Measurements from ENCODE around the gene ABCC1. TPM values are rescaled to one million over a fixed set of nuclear protein-coding genes. Genes with fewer than 3 reads are reported as not detected.

Gene ABCC1
- polyA plus RNA-seq, 1 experiment, result 69.7 TPM

DNA sequence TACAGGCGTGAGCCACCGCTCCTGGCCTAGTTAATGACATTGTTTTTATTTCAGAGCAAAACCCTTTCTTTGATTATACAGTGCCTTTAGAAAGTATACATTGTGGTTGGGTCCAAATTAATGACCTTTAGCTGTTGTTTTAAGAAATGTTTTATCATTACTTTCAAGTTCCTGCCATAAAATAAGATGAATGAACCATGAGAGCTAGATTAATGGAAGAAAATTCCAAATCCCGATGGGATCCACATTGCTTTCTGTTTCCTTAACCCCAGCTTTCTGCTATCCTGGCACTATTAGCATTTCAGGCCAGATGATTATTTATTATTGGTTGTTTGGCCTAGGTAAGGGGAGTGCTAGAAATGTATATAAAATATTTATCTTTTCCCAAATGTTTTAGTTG, 131.7 kb downstream of the ABCC1 start:
- POLR2A ChIA-PET, result interaction anchor here (0.6 to 0.9 kb wide), 2 partner anchors 15 to 275 kb away, joined by 3 read pairs; no protein-coding TSS in a partner anchor
- TF ChIP-seq, protein P1, sequence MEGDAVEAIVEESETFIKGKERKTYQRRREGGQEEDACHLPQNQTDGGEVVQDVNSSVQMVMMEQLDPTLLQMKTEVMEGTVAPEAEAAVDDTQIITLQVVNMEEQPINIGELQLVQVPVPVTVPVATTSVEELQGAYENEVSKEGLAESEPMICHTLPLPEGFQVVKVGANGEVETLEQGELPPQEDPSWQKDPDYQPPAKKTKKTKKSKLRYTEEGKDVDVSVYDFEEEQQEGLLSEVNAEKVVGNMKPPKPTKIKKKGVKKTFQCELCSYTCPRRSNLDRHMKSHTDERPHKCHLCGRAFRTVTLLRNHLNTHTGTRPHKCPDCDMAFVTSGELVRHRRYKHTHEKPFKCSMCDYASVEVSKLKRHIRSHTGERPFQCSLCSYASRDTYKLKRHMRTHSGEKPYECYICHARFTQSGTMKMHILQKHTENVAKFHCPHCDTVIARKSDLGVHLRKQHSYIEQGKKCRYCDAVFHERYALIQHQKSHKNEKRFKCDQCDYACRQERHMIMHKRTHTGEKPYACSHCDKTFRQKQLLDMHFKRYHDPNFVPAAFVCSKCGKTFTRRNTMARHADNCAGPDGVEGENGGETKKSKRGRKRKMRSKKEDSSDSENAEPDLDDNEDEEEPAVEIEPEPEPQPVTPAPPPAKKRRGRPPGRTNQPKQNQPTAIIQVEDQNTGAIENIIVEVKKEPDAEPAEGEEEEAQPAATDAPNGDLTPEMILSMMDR (IDR thresholded peaks at IDR 0.05; ENCODE audit: low read depth, low read length), result no peak
- CTCF ChIA-PET, result interaction anchor here (0.6 kb wide), 1 partner anchor 39 kb away, joined by 4 read pairs; no protein-coding TSS in a partner anchor
- Histone ChIP-seq H3K4me3 (ENCODE audit: low read depth, low read length) (no peak overlapping the region), H3K9me3 (ENCODE audit: control insufficient read depth, insufficient read depth, low read length) (peaks cover 15% of the 10 kb centered on the region), H3K27me3 (ENCODE audit: control insufficient read depth, insufficient read depth, low read length) (no peaks in the 10 kb centered on the region), H3K27ac (ENCODE audit: low read depth, low read length) (no peak overlapping the region)
- no peak for DNase-seq (ENCODE audit: low read depth, low spot score)

DNA sequence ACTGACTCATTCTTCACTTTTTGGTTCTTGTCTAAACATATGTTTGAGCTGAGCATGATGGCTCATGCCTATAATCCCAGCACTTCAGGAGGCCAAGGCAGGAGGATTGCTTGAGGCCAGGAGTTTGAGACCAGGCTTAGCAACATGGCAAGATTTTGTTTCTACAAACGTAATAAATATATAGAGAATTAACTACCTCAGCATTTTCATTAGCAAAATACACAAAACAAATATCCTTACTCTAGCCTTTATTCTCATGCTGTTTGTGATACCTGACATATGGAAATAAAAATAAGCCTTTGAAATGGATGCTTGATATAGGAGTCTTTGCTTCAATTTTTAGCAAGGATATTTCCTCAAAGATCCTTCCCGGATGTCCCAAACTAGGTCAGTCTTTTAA, 132.8 kb downstream of the ABCC1 start:
- DNase-seq (ENCODE audit: low read depth, low spot score), result no peak
- H3K27me3 ChIP-seq (ENCODE audit: control insufficient read depth, insufficient read depth, low read length), result no peaks in the 10 kb centered on the region
- no peak overlapping the region for H3K27ac ChIP-seq (ENCODE audit: low read depth, low read length)
- CTCF ChIA-PET, result no interaction called here
- TF ChIP-seq, protein P1 (IDR thresholded peaks at IDR 0.05; ENCODE audit: low read depth, low read length), result no peak
- no peak overlapping the region for H3K4me3 ChIP-seq (ENCODE audit: low read depth, low read length)
- POLR2A ChIA-PET, result no interaction called here
- H3K9me3 ChIP-seq (ENCODE audit: control insufficient read depth, insufficient read depth, low read length), result peaks cover 15% of the 10 kb centered on the region

DNA sequence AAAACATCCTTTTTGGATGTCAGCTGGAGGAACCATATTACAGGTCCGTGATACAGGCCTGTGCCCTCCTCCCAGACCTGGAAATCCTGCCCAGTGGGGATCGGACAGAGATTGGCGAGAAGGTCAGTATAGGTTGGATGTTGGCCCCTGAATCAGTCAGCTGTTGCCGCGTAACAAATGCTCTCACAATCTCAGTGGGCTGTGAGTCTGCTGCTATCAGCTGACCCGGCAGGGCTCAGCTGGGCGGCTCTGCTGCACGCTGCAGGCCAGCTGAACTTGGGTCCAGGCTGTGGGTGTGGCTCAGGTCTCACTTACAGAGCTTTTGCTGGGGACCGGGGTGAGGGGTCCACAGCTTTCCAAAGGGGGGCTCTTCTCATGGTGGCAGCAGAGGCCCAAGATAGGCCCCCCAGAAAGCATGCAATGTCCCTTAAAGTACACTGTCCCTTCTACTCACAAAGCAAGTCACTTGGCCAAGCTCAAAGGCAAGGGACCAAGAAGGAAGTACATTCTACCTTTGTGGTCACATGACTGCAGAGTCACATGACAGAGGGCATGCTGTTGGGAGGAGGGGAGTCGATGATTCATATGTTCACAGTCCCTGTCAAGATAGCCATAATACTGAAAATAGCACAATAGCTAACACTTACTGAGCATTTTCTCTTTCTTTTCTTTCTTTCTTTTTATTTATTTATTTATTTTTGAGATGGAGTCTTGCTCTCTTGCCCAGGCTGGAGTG, 134.2 kb downstream of the ABCC1 start:
- TF ChIP-seq, protein P1 (IDR thresholded peaks at IDR 0.05; ENCODE audit: low read depth, low read length), result no peak
- H3K4me3 ChIP-seq (ENCODE audit: low read depth, low read length), result no peak overlapping the region
- POLR2A ChIA-PET, result interaction anchor here (0.6 kb wide), 2 partner anchors 10 to 41 kb away, joined by 4 to 7 read pairs; no protein-coding TSS in a partner anchor
- H3K27me3 ChIP-seq (ENCODE audit: control insufficient read depth, insufficient read depth, low read length), result no peaks in the 10 kb centered on the region
- H3K9me3 ChIP-seq (ENCODE audit: control insufficient read depth, insufficient read depth, low read length), result peaks cover 15% of the 10 kb centered on the region
- CTCF ChIA-PET, result interaction anchor here (2.2 kb wide), 1 partner anchor 209 kb away, joined by 5 read pairs; no protein-coding TSS in a partner anchor
- no peak for DNase-seq (ENCODE audit: low read depth, low spot score)
- no peak overlapping the region for H3K27ac ChIP-seq (ENCODE audit: low read depth, low read length)

DNA sequence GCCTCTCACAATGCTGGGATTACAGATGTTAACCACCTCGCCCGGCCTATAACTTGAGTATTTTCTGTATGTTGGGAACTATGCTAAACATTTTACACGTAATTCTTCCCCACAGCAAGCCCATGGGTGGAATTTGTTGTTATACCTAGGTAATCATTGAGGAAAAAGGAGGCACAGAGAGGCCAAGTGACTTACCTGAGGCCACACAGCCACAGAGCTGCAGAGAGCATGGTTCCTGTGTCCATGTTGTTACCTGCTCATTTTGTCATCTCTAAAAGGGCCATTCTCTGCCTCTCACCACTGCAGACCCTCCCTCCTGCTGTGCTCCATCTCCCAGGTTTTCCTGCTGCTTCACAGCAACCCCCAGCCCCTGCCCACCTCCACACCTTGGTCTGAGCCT, 135.5 kb downstream of the ABCC1 start:
- no peak overlapping the region for H3K4me3 ChIP-seq (ENCODE audit: low read depth, low read length)
- ChIA-PET CTCF (interaction anchor here (2.2 kb wide), 1 partner anchor 210 kb away, joined by 5 read pairs; no protein-coding TSS in a partner anchor), POLR2A (no interaction called here)
- H3K27ac ChIP-seq (ENCODE audit: low read depth, low read length), result no peak overlapping the region
- no peaks in the 10 kb centered on the region for H3K27me3 ChIP-seq (ENCODE audit: control insufficient read depth, insufficient read depth, low read length)
- DNase-seq (ENCODE audit: low read depth, low spot score), result no peak
- H3K9me3 ChIP-seq (ENCODE audit: control insufficient read depth, insufficient read depth, low read length), result peaks cover 15% of the 10 kb centered on the region
- TF ChIP-seq, protein P1 (IDR thresholded peaks at IDR 0.05; ENCODE audit: low read depth, low read length), result no peak

DNA sequence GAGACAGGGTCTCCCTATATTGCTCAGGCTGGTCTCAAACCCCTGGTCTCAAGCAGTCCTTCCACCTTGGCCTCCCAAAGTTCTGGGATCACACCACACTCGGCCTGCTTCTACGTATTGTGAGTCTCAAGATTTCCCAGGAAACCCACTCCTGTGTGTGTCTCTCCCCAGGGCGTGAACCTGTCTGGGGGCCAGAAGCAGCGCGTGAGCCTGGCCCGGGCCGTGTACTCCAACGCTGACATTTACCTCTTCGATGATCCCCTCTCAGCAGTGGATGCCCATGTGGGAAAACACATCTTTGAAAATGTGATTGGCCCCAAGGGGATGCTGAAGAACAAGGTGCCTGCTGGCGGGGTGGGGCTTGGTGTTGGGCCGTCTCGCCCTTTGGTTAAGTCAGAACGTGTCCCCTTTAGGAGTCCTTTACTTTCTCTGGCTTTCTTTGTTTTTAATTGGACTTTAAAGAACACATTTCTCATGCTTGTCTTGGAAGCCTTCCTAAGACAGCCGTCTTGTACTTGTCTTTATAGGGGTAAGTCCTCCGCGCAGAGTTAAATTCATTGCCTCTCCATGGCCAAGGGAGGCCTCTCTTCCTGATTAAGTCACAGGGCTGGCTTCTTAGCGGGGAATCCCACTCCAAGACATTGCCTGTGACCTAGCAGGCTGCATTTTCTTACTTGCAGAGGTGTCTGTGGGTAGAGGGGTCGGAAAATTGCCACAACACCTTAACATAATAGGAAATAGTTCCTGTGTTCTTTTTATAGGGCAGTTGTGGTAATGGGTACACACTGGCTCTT, 137.4 kb downstream of the ABCC1 start:
- CTCF ChIA-PET, result no interaction called here
- Histone ChIP-seq H3K27ac (ENCODE audit: low read depth, low read length) (no peak overlapping the region), H3K9me3 (ENCODE audit: control insufficient read depth, insufficient read depth, low read length) (peaks cover 14% of the 10 kb centered on the region), H3K27me3 (ENCODE audit: control insufficient read depth, insufficient read depth, low read length) (no peaks in the 10 kb centered on the region), H3K4me3 (ENCODE audit: low read depth, low read length) (no peak overlapping the region)
- TF ChIP-seq, protein P1 (IDR thresholded peaks at IDR 0.05; ENCODE audit: low read depth, low read length), result no peak
- POLR2A ChIA-PET, result no interaction called here
- DNase-seq (ENCODE audit: low read depth, low spot score), result no peak

Measured in AG04450 (cell line).